OCI-LY3 (cell line): Measurements from ENCODE around the gene ATXN2L.

Experiments
- CTCF ChIP-seq: fragments of 200-600, 300-600 bp; sonication (generic); IDR thresholded peaks from 2 replicates; pipeline ENCODE4 v1.5.1; 2014; ENCODE audit warnings: antibody characterized with exemption, low read length, low read depth
- EZH2phosphoT487 ChIP-seq: fragments of 200-600 bp; shearing (Covaris generic); IDR thresholded peaks from 2 replicates; pipeline ENCODE4 v1.6.1; 2018; ENCODE audit warnings: antibody characterized with exemption, mixed run types, low read depth

- TF ChIP-seq CTCF (no peak), EZH2phosphoT487 (no peak)
Measured at GRCh38 chr16:28839004-28839639, 16.3 kb downstream of the ATXN2L start.
